Measurements from ENCODE around the gene MLNR.

DNA sequence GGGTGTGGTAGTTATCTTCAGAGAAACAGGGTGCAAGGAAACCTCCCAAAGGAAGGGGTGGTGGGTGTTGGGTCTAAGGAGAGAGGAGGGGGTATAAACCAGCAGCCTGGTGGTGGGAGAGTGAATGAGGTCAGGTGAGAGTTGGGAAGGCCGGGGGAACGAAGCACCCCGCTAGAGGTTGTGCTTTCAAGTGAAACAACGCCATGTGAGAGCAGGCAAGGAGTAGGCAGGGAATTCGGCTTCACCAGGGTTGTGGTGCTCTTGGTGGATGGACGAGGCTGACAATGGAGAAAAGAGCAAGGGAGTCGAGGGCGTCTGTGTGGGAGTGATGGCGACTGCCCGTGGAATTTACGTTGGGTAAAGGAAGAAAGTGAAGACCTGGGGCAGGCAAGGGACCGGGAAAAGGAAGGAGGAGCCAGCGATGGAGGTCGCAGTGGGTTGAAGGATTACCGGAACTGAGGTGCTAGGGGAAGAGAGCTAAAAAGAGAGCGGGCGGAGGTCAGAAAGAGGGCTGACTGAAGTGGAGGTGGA lies 2.1 kb upstream of the MLNR start:
- TF ChIP-seq, protein P1, sequence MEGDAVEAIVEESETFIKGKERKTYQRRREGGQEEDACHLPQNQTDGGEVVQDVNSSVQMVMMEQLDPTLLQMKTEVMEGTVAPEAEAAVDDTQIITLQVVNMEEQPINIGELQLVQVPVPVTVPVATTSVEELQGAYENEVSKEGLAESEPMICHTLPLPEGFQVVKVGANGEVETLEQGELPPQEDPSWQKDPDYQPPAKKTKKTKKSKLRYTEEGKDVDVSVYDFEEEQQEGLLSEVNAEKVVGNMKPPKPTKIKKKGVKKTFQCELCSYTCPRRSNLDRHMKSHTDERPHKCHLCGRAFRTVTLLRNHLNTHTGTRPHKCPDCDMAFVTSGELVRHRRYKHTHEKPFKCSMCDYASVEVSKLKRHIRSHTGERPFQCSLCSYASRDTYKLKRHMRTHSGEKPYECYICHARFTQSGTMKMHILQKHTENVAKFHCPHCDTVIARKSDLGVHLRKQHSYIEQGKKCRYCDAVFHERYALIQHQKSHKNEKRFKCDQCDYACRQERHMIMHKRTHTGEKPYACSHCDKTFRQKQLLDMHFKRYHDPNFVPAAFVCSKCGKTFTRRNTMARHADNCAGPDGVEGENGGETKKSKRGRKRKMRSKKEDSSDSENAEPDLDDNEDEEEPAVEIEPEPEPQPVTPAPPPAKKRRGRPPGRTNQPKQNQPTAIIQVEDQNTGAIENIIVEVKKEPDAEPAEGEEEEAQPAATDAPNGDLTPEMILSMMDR (conservative IDR thresholded peaks at IDR 0.05) = no peak
- no peak for TF ChIP-seq ZFX (IDR thresholded peaks at IDR 0.05)
